GM23338 (cell line): ENCODE results near the gene HEPACAM.

Source experiments
- CTCF ChIP-seq, 2 experiments: fragments of 200-600 bp in 1 of 2; sonication (generic) in 1 of 2; conservative IDR thresholded peaks; 2 replicates each; pipeline versions ENCODE4 v1.5.1 to v1.6.1; 2016 to 2017; ENCODE audit warnings: antibody characterized with exemption in 2 of 2, low read depth in 2 of 2, mild to moderate bottlenecking in 2 of 2, moderate library complexity in 1 of 2
- EZH2 ChIP-seq: fragments of 200-600 bp; sonication (generic); IDR thresholded peaks from one replicate; pipeline ENCODE4 v1.8.0; 2017; ENCODE audit warnings: antibody characterized with exemption, mild to moderate bottlenecking, low read depth; ENCODE audit not compliant: unreplicated experiment
- EZH2phosphoT487 ChIP-seq: fragments of 200-600 bp; sonication (generic); IDR thresholded peaks from one replicate; pipeline ENCODE4 v1.8.1; 2018; ENCODE audit warnings: antibody characterized with exemption; ENCODE audit not compliant: unreplicated experiment
- POLR2AphosphoS5 ChIP-seq: IDR thresholded peaks from 2 replicates; pipeline ENCODE4 v1.6.1; 2016; ENCODE audit warnings: antibody characterized with exemption, low read depth
- REST ChIP-seq: IDR thresholded peaks from one replicate; pipeline ENCODE4 v1.6.1; 2018; ENCODE audit warnings: antibody characterized with exemption; ENCODE audit not compliant: unreplicated experiment
- ZNF331 ChIP-seq: fragments of 250-450 bp; sonication (Bioruptor Pico); IDR thresholded peaks from 2 replicates; pipeline ENCODE4 v1.5.0; 2020; ENCODE audit warnings: low read depth, mild to moderate bottlenecking, moderate library complexity

GRCh38 chr11:124942466-124943253, 6.8 kb upstream of the HEPACAM start:
- TF ChIP-seq CTCF (conservative IDR thresholded peaks at IDR 0.05; ENCODE audit: low read depth in 2 of 2) (no peak), EZH2 (no peak), EZH2phosphoT487 (no peak), REST (no peak), POLR2AphosphoS5 (no peak), ZNF331 (CRISPR knock-in tag) (no peak)
